GM12878 (cell line): ENCODE data around the gene SLC31A2. TPM values are rescaled to one million over a fixed set of nuclear protein-coding genes. Genes with fewer than 3 reads are reported as not detected.
"Not testable (repeated sequence)": the region's sequence is repeated elsewhere in the genome, so short reads cannot be mapped to it uniquely, and the experiment has no call there.

Source experiments
- ATAC-seq: fragments of 200-7000 bp; cut with Tn5 transposase; 3 replicates; pipeline ENCODE4 v1.9.1; 2020; ENCODE audit warnings: mild to moderate bottlenecking, moderate library complexity
- BruUV-seq: library from RNA; stranded (reverse); fragments of 400-500 nt; replicated peaks from 2 replicates; lab custom pipeline; 2021; lab: Mats Ljungman, UMichigan
- CTCF ChIA-PET: fragments of 300-600 bp; sonication (Branson Sonifier 250); formaldehyde crosslinking; extraction: SDS; loops from one replicate; lab custom pipeline; 2021; ENCODE audit warnings: inconsistent platforms; lab: Yijun Ruan, JAX
- POLR2A ChIA-PET: fragments of 350-600 bp; formaldehyde crosslinking; extraction: SDS; loops from one replicate; lab custom pipeline; 2021; ENCODE audit warnings: inconsistent platforms; lab: Charles Lee
- RAD21 ChIA-PET: fragments of 300-600 bp; sonication (Branson Sonifier 250); formaldehyde crosslinking; loops from one replicate; lab custom pipeline; 2023; ENCODE audit warnings: antibody characterized with exemption; ENCODE audit not compliant: unreplicated experiment; lab: Charles Lee
- SMC1A ChIA-PET: fragments of 300-600 bp; sonication (Branson Sonifier 250); formaldehyde crosslinking; loops from one replicate; lab custom pipeline; 2023; ENCODE audit not compliant: unreplicated experiment, uncharacterized antibody; lab: Charles Lee
- DNase-seq: peaks from one replicate; pipeline ENCODE4 v3.0.0-alpha.2; 2011; ENCODE audit warnings: low read depth, low spot score
- FAIRE-seq: peaks from 3 replicates; lab custom pipeline; 2011; peaks lifted over from hg19 to GRCh38; lab: Jason Lieb, UNC
- H2AFZ ChIP-seq: 2 replicates; pipeline ENCODE4 v1.6.0; 2011; ENCODE audit warnings: low read depth, low read length, control low read depth; ENCODE audit not compliant: control insufficient read depth
- H3K27ac ChIP-seq: 2 replicates; pipeline ENCODE4 v1.5.1; 2011; ENCODE audit warnings: control low read depth; ENCODE audit not compliant: control insufficient read depth, insufficient read depth
- H3K27me3 ChIP-seq, 2 experiments: replicated peaks in 1 of 2; 2 replicates each; pipeline versions ENCODE4 v1.6.0 to v1.6.1; 2011; ENCODE audit warnings: low read length in 1 of 2; ENCODE audit not compliant: control insufficient read depth in 2 of 2, insufficient read depth in 2 of 2
- H3K36me3 ChIP-seq, 2 experiments: 2 replicates each; pipeline ENCODE4 v1.5.1; 2011; ENCODE audit warnings: low read length in 1 of 2; ENCODE audit not compliant: control insufficient read depth in 2 of 2, insufficient read depth in 2 of 2
- H3K4me1 ChIP-seq: 2 replicates; pipeline ENCODE4 v1.6.1; 2011; ENCODE audit warnings: mild to moderate bottlenecking, low read length, moderate library complexity, mixed read lengths; ENCODE audit not compliant: control insufficient read depth, insufficient read depth
- H3K4me2 ChIP-seq: 2 replicates; pipeline ENCODE4 v1.6.0; 2011; ENCODE audit warnings: control low read depth; ENCODE audit not compliant: control insufficient read depth, insufficient read depth
- H3K4me3 ChIP-seq: fragments of 200-600 bp; sonication (generic); 2 replicates; pipeline ENCODE4 v1.5.1; 2016
- H3K79me2 ChIP-seq: 2 replicates; pipeline ENCODE4 v1.6.0; 2011; ENCODE audit warnings: low read length; ENCODE audit not compliant: control insufficient read depth, insufficient read depth
- H3K9ac ChIP-seq: 2 replicates; pipeline ENCODE4 v1.8.0; 2011; ENCODE audit warnings: low read length, control low read depth, mixed read lengths; ENCODE audit not compliant: control insufficient read depth, insufficient read depth
- H3K9me3 ChIP-seq: replicated peaks from 3 replicates; pipeline ENCODE4 v1.5.1; 2011; ENCODE audit warnings: mild to moderate bottlenecking, low read length; ENCODE audit not compliant: control insufficient read depth, insufficient read depth
- H4K20me1 ChIP-seq: 2 replicates; pipeline ENCODE4 v1.6.0; 2011; ENCODE audit not compliant: control insufficient read depth, insufficient read depth
- CTCF ChIP-seq, 3 experiments: IDR thresholded peaks in 2 of 3; conservative IDR thresholded peaks in 1 of 3; 2 replicates each; pipeline ENCODE4 v1.5.1; 2011; ENCODE audit warnings: low read depth in 3 of 3, low read length in 3 of 3, mild to moderate bottlenecking in 3 of 3, control low read depth in 2 of 3, moderate library complexity in 2 of 3, inconsistent platforms in 1 of 3, mixed read lengths in 1 of 3; ENCODE audit not compliant: control insufficient read depth in 2 of 3, insufficient read depth in 1 of 3; ENCODE audit errors: extremely low read depth in 1 of 3
- WGBS: methylation state at CpG from one replicate; pipeline ENCODE4 v1.1.6; 2016; ENCODE audit warnings: low lambda C conversion rate; ENCODE audit not compliant: insufficient replicate concordance, insufficient coverage; ENCODE audit errors: missing lambda C conversion rate; 5-methylcytosine and 5-hydroxymethylcytosine counted together
- in situ Hi-C: fragments of 300-500 bp; cut with MboI; formaldehyde crosslinking; loops from 9 replicates; pipeline ENCODE4 v1.14.3; 2018; ENCODE audit warnings: mixed read lengths
- intact Hi-C: fragments of 100-400 bp; cut with micrococcal nuclease; formaldehyde crosslinking; loops from one replicate; pipeline ENCODE4 v1.14.2; 2022; ENCODE audit not compliant: unreplicated experiment
- polyA plus RNA-seq, 11 experiments: library from polyadenylated mRNA; depleted of rRNA in 4 of 11; unstranded in 6 of 11; stranded (reverse) in 5 of 11; fragments of >200 nt; fragmentation: Nextera tagmentation in 4 of 11; fragmentation: Illumina TruSeq in 1 of 11; extraction: Ambion mirVana in 4 of 11; extraction: Trizol in 1 of 11; gene quantifications; 1 replicate in 1 of 11; 2 replicates in 10 of 11; pipeline versions ENCODE4 v1.2.1 to v1.2.3, GENCODE V29; 2011 to 2016; ENCODE audit warnings: inconsistent platforms in 2 of 11, missing spikeins in 2 of 11, low read depth in 1 of 11
- total RNA-seq, 4 experiments: library from RNA; depleted of rRNA in 3 of 4; stranded (reverse); fragments of >200 nt in 3 of 4; fragmentation: Illumina TruSeq in 1 of 4; extraction: Trizol in 1 of 4; gene quantifications; 2 replicates each; pipeline versions ENCODE4 v1.2.1 to v1.2.3, GENCODE V29; 2013 to 2021

Gene SLC31A2
- total and polyA plus RNA-seq, 10 of the 15 experiments (the other 5 are each of a cell fraction or from before 2014, with no cell fraction given) = 0.09 to 1.9 (median 0.93) TPM

- BruUV-seq, H3K4me3 ChIP-seq, H3K36me3 ChIP-seq, H3K27me3 ChIP-seq, RAD21 ChIA-PET, DNase-seq, in situ Hi-C loops, POLR2A ChIA-PET, H3K9me3 ChIP-seq, H2AFZ ChIP-seq, H3K4me2 ChIP-seq, H3K9ac ChIP-seq, H3K27ac ChIP-seq, H4K20me1 ChIP-seq, H3K4me1 ChIP-seq, H3K79me2 ChIP-seq: not testable (repeated sequence)
- 0 out of 6 replicates have a peak, but pooled peaks of 1 of the 3 experiments have one; percentile 23 for TF ChIP-seq CTCF (IDR thresholded peaks at IDR 0.05 in 2 of 3, conservative IDR thresholded peaks at IDR 0.05 in 1 of 3; ENCODE audit: control insufficient read depth in 2 of 3, extremely low read depth in 1 of 3, insufficient read depth in 1 of 3, low read depth in 3 of 3, low read length in 3 of 3)
- peak; percentile 56 for FAIRE-seq
- WGBS = 2% methylated on average over 8 of the region's 56 CpGs
- SMC1A ChIA-PET = interaction anchor here (1.1 to 1.4 kb wide), 3 partner anchors 11 to 110 kb away, joined by 3 to 4 read pairs (median 3); partner anchors contain the start of gene SLC31A1
- ATAC-seq = peak; percentile 91
- intact Hi-C loops = loop anchor here (5.0 kb wide), 1 partner anchor 184 kb away; no protein-coding TSS in a partner anchor
- CTCF ChIA-PET = interaction anchor here (0.6 to 1.9 kb wide), 19 partner anchors 10 to 547 kb away, joined by 3 to 12 read pairs (median 4); partner anchors contain the start of genes FKBP15, SLC31A1 and SLC31A2
Measured at GRCh38 chr9:113111065-113111951, 39.5 kb upstream of the SLC31A2 start.

- H3K4me2 ChIP-seq, in situ Hi-C loops, H4K20me1 ChIP-seq, DNase-seq, H3K4me3 ChIP-seq, H3K27ac ChIP-seq, H3K9me3 ChIP-seq, H3K27me3 ChIP-seq, H2AFZ ChIP-seq, BruUV-seq, H3K36me3 ChIP-seq, H3K4me1 ChIP-seq, H3K79me2 ChIP-seq, POLR2A ChIA-PET, H3K9ac ChIP-seq: not testable (repeated sequence)
- 0% methylated on average over 1 of the region's 54 CpGs for WGBS
- peak; percentile 78 for FAIRE-seq
- ChIA-PET SMC1A (interaction anchor here (0.9 to 1.4 kb wide), 3 partner anchors 10 to 61 kb away, joined by 3 to 4 read pairs (median 3); no protein-coding TSS in a partner anchor), RAD21 (interaction anchor here (1.0 kb wide), 1 partner anchor 189 kb away, joined by 3 read pairs; no protein-coding TSS in a partner anchor), CTCF (interaction anchor here (0.7 to 1.9 kb wide), 27 partner anchors 9 to 1328 kb away, joined by 3 to 12 read pairs (median 4); partner anchors contain the start of genes FKBP15, SLC31A1 and SLC31A2)
- peak; percentile 84 for ATAC-seq
- intact Hi-C loops = loop anchor here (5.0 kb wide), 1 partner anchor 186 kb away; no protein-coding TSS in a partner anchor
Measured at GRCh38 chr9:113112706-113113510, 37.9 kb upstream of the SLC31A2 start.

- H4K20me1 ChIP-seq, H3K27me3 ChIP-seq, H3K27ac ChIP-seq, H3K4me3 ChIP-seq, in situ Hi-C loops, H3K79me2 ChIP-seq, POLR2A ChIA-PET, H3K9me3 ChIP-seq, intact Hi-C loops, H3K9ac ChIP-seq, H3K4me1 ChIP-seq, H3K36me3 ChIP-seq, ATAC-seq, CTCF ChIA-PET, FAIRE-seq, RAD21 ChIA-PET, BruUV-seq, H3K4me2 ChIP-seq, H2AFZ ChIP-seq, DNase-seq: not testable (repeated sequence)
- no CpG with 5 or more reads among the region's 6 CpGs for WGBS
- SMC1A ChIA-PET = interaction anchor here (0.5 kb wide), 1 partner anchor 489 kb away, joined by 5 read pairs; no protein-coding TSS in a partner anchor
Measured at GRCh38 chr9:113118829-113119228, 32.0 kb upstream of the SLC31A2 start.
